ENCODE data around the gene RPL3. TPM values are rescaled to one million over a fixed set of nuclear protein-coding genes. Genes with fewer than 3 reads are reported as not detected.

Gene RPL3
- total and polyA plus RNA-seq, 9 donors = 1,838 to 3,798 (median 3,309) TPM

- 63% methylated on average over 2 of the region's 8 CpGs for WGBS (ENCODE audit: insufficient coverage)
- H3K4me3 ChIP-seq (ENCODE audit: low read length) = no peak overlapping the region
- H3K9me3 ChIP-seq (replicated peaks; ENCODE audit: control insufficient read depth, low read depth, low read length) = peaks cover 7% of the 10 kb centered on the region
- H3K27ac ChIP-seq (ENCODE audit: low read length) = peak overlapping the region; percentile 69
- no peaks in the 10 kb centered on the region for H3K36me3 ChIP-seq (ENCODE audit: control insufficient read depth, insufficient read depth, low read length)
- peak; percentile 80 for DNase-seq
- peaks cover 54% of the 10 kb centered on the region for H3K4me1 ChIP-seq (ENCODE audit: control insufficient read depth, insufficient read depth, low read length)
- peaks cover 2% of the 10 kb centered on the region for H3K27me3 ChIP-seq (ENCODE audit: control insufficient read depth, insufficient read depth, low read length)
Measured at GRCh38 chr22:39287076-39287725, 32.2 kb downstream of the RPL3 start.

- Histone ChIP-seq H3K36me3 (ENCODE audit: control insufficient read depth, insufficient read depth, low read length) (no peaks in the 10 kb centered on the region), H3K27me3 (ENCODE audit: control insufficient read depth, insufficient read depth, low read length) (peaks cover 1% of the 10 kb centered on the region), H3K27ac (ENCODE audit: low read length) (no peak overlapping the region), H3K4me1 (ENCODE audit: control insufficient read depth, insufficient read depth, low read length) (peaks cover 40% of the 10 kb centered on the region), H3K9me3 (replicated peaks; ENCODE audit: control insufficient read depth, low read depth, low read length) (peaks cover 7% of the 10 kb centered on the region), H3K4me3 (ENCODE audit: low read length) (no peak overlapping the region)
- WGBS (ENCODE audit: insufficient coverage) = 100% methylated on average over 1 of the region's 3 CpGs
- DNase-seq = no peak
Measured at GRCh38 chr22:39284983-39285382, 34.4 kb downstream of the RPL3 start.

GRCh38 chr22:39284142-39284980 lies 35.1 kb downstream of the RPL3 start:
- WGBS (ENCODE audit: insufficient coverage) = 81% methylated on average over 19 of the region's 19 CpGs
- no peak overlapping the region for H3K4me3 ChIP-seq (ENCODE audit: low read length)
- H3K36me3 ChIP-seq (ENCODE audit: control insufficient read depth, insufficient read depth, low read length) = no peaks in the 10 kb centered on the region
- DNase-seq = no peak
- peaks cover 40% of the 10 kb centered on the region for H3K4me1 ChIP-seq (ENCODE audit: control insufficient read depth, insufficient read depth, low read length)
- H3K27me3 ChIP-seq (ENCODE audit: control insufficient read depth, insufficient read depth, low read length) = no peaks in the 10 kb centered on the region
- H3K27ac ChIP-seq (ENCODE audit: low read length) = peak overlapping the region; percentile 82
- H3K9me3 ChIP-seq (replicated peaks; ENCODE audit: control insufficient read depth, low read depth, low read length) = peaks cover 7% of the 10 kb centered on the region

- H3K9me3 ChIP-seq (replicated peaks; ENCODE audit: control insufficient read depth, low read depth, low read length) = peaks cover 7% of the 10 kb centered on the region
- DNase-seq = peak; percentile 72
- peaks cover 42% of the 10 kb centered on the region for H3K4me1 ChIP-seq (ENCODE audit: control insufficient read depth, insufficient read depth, low read length)
- peak overlapping the region; percentile 82 for H3K27ac ChIP-seq (ENCODE audit: low read length)
- H3K27me3 ChIP-seq (ENCODE audit: control insufficient read depth, insufficient read depth, low read length) = peaks cover under 1% of the 10 kb centered on the region
- no peaks in the 10 kb centered on the region for H3K36me3 ChIP-seq (ENCODE audit: control insufficient read depth, insufficient read depth, low read length)
- H3K4me3 ChIP-seq (ENCODE audit: low read length) = no peak overlapping the region
- 78% methylated on average over 19 of the region's 27 CpGs for WGBS (ENCODE audit: insufficient coverage)
Measured at GRCh38 chr22:39283322-39284141, 35.9 kb downstream of the RPL3 start.

- H3K9me3 ChIP-seq (replicated peaks; ENCODE audit: control insufficient read depth, low read depth, low read length) = peaks cover 7% of the 10 kb centered on the region
- H3K36me3 ChIP-seq (ENCODE audit: control insufficient read depth, insufficient read depth, low read length) = no peaks in the 10 kb centered on the region
- peaks cover 2% of the 10 kb centered on the region for H3K27me3 ChIP-seq (ENCODE audit: control insufficient read depth, insufficient read depth, low read length)
- 88% methylated on average over 5 of the region's 9 CpGs for WGBS (ENCODE audit: insufficient coverage)
- no peak overlapping the region for H3K4me3 ChIP-seq (ENCODE audit: low read length)
- H3K27ac ChIP-seq (ENCODE audit: low read length) = peak overlapping the region; percentile 82
- DNase-seq = peak; percentile 58
- H3K4me1 ChIP-seq (ENCODE audit: control insufficient read depth, insufficient read depth, low read length) = peaks cover 49% of the 10 kb centered on the region
Measured at GRCh38 chr22:39282645-39283321, 36.6 kb downstream of the RPL3 start.

- Histone ChIP-seq H3K27ac (ENCODE audit: low read length) (peak overlapping the region; percentile 29), H3K9me3 (replicated peaks; ENCODE audit: control insufficient read depth, low read depth, low read length) (peaks cover 7% of the 10 kb centered on the region), H3K4me3 (ENCODE audit: low read length) (no peak overlapping the region), H3K27me3 (ENCODE audit: control insufficient read depth, insufficient read depth, low read length) (peaks cover 2% of the 10 kb centered on the region), H3K36me3 (ENCODE audit: control insufficient read depth, insufficient read depth, low read length) (no peaks in the 10 kb centered on the region), H3K4me1 (ENCODE audit: control insufficient read depth, insufficient read depth, low read length) (peaks cover 51% of the 10 kb centered on the region)
- no peak for DNase-seq
- WGBS (ENCODE audit: insufficient coverage) = 67% methylated on average over 1 of the region's 6 CpGs
Measured at GRCh38 chr22:39281126-39281525, 38.3 kb downstream of the RPL3 start.

- Histone ChIP-seq H3K9me3 (replicated peaks; ENCODE audit: control insufficient read depth, low read depth, low read length) (peaks cover 7% of the 10 kb centered on the region), H3K4me3 (ENCODE audit: low read length) (no peak overlapping the region), H3K27me3 (ENCODE audit: control insufficient read depth, insufficient read depth, low read length) (peaks cover 2% of the 10 kb centered on the region), H3K27ac (ENCODE audit: low read length) (peak overlapping the region; percentile 71), H3K36me3 (ENCODE audit: control insufficient read depth, insufficient read depth, low read length) (no peaks in the 10 kb centered on the region), H3K4me1 (ENCODE audit: control insufficient read depth, insufficient read depth, low read length) (peaks cover 52% of the 10 kb centered on the region)
- WGBS (ENCODE audit: insufficient coverage) = 84% methylated on average over 7 of the region's 7 CpGs
- DNase-seq = no peak
Measured at GRCh38 chr22:39280250-39280649, 39.2 kb downstream of the RPL3 start.

GRCh38 chr22:39279170-39279850 lies 40.1 kb downstream of the RPL3 start:
- H3K36me3 ChIP-seq (ENCODE audit: control insufficient read depth, insufficient read depth, low read length) = no peaks in the 10 kb centered on the region
- H3K4me3 ChIP-seq (ENCODE audit: low read length) = no peak overlapping the region
- H3K27ac ChIP-seq (ENCODE audit: low read length) = peak overlapping the region; percentile 71
- H3K27me3 ChIP-seq (ENCODE audit: control insufficient read depth, insufficient read depth, low read length) = peaks cover 2% of the 10 kb centered on the region
- H3K9me3 ChIP-seq (replicated peaks; ENCODE audit: control insufficient read depth, low read depth, low read length) = no peaks in the 10 kb centered on the region
- DNase-seq = no peak
- peaks cover 52% of the 10 kb centered on the region for H3K4me1 ChIP-seq (ENCODE audit: control insufficient read depth, insufficient read depth, low read length)
- 47% methylated on average over 10 of the region's 23 CpGs for WGBS (ENCODE audit: insufficient coverage)

GRCh38 chr22:39278040-39278439 lies 41.4 kb downstream of the RPL3 start:
- Histone ChIP-seq H3K4me3 (ENCODE audit: low read length) (no peak overlapping the region), H3K36me3 (ENCODE audit: control insufficient read depth, insufficient read depth, low read length) (no peaks in the 10 kb centered on the region), H3K9me3 (replicated peaks; ENCODE audit: control insufficient read depth, low read depth, low read length) (no peaks in the 10 kb centered on the region), H3K4me1 (ENCODE audit: control insufficient read depth, insufficient read depth, low read length) (peaks cover 39% of the 10 kb centered on the region), H3K27me3 (ENCODE audit: control insufficient read depth, insufficient read depth, low read length) (peaks cover 2% of the 10 kb centered on the region), H3K27ac (ENCODE audit: low read length) (peak overlapping the region; percentile 77)
- DNase-seq = peak; percentile 72
- 9% methylated on average over 11 of the region's 13 CpGs for WGBS (ENCODE audit: insufficient coverage)

Measured in muscle of leg (tissue), 11 donors.